ENCODE results near the gene CDNF.
"Not testable (repeated sequence)": the region's sequence is repeated elsewhere in the genome, so short reads cannot be mapped to it uniquely, and the experiment has no call there.

CDNF gene

GRCh38 chr10:14837757-14838581, at the start of gene CDNF, which contains the start of the genes HSPA14 and MSANTD7:
Gene CDNF, minus strand, starts transcription at chr10:14838037. Its CDS starts 91 bp downstream, at chr10:14837946.
Gene HSPA14, plus strand, starts transcription at chr10:14838306. Its CDS starts 97 bp downstream, at chr10:14838403.
Gene MSANTD7, plus strand, starts transcription at chr10:14838306. Its CDS starts 3,979 bp downstream, at chr10:14842285.
- DNase-seq (ENCODE audit: low read depth): peak; percentile 100

GRCh38 chr10:14884082-14884481, 46.2 kb upstream of the CDNF start:
- DNase-seq (ENCODE audit: low read depth): no peak

- no peak for DNase-seq (ENCODE audit: low read depth)
Observed at GRCh38 chr10:14880229-14880628, 42.4 kb upstream of the CDNF start.

- DNase-seq (ENCODE audit: low read depth): no peak
Observed at GRCh38 chr10:14879928-14880193, 42.0 kb upstream of the CDNF start.

- DNase-seq (ENCODE audit: low read depth): peak; percentile 22
Observed at GRCh38 chr10:14879124-14879927, 41.5 kb upstream of the CDNF start.

GRCh38 chr10:14878266-14879123, 40.7 kb upstream of the CDNF start, which contains the start of gene SUV39H2:
Gene SUV39H2, plus strand, starts transcription at chr10:14878866. Its CDS starts 23 bp downstream, at chr10:14878889.
- DNase-seq (ENCODE audit: low read depth): peak; percentile 91

GRCh38 chr10:14876764-14877163, 38.9 kb upstream of the CDNF start:
- DNase-seq (ENCODE audit: low read depth): no peak

GRCh38 chr10:14875941-14876340, 38.1 kb upstream of the CDNF start:
- DNase-seq (ENCODE audit: low read depth): no peak

- DNase-seq (ENCODE audit: low read depth): no peak
Observed at GRCh38 chr10:14873090-14873760, 35.4 kb upstream of the CDNF start.

GRCh38 chr10:14864871-14865270, 27.0 kb upstream of the CDNF start:
- DNase-seq (ENCODE audit: low read depth): not testable (repeated sequence)

- not testable (repeated sequence) for DNase-seq (ENCODE audit: low read depth)
Observed at GRCh38 chr10:14864466-14864865, 26.6 kb upstream of the CDNF start.

GRCh38 chr10:14860791-14861190, 23.0 kb upstream of the CDNF start:
- no peak for DNase-seq (ENCODE audit: low read depth)

GRCh38 chr10:14859775-14860174, 21.9 kb upstream of the CDNF start:
- no peak for DNase-seq (ENCODE audit: low read depth)

GRCh38 chr10:14859043-14859442, 21.2 kb upstream of the CDNF start:
- DNase-seq (ENCODE audit: low read depth): no peak

- no peak for DNase-seq (ENCODE audit: low read depth)
Observed at GRCh38 chr10:14858338-14858960, 20.6 kb upstream of the CDNF start.

GRCh38 chr10:14855453-14855852, 17.6 kb upstream of the CDNF start:
- no peak for DNase-seq (ENCODE audit: low read depth)

GRCh38 chr10:14852236-14852635, 14.4 kb upstream of the CDNF start:
- no peak for DNase-seq (ENCODE audit: low read depth)

GRCh38 chr10:14844948-14845347, 7.1 kb upstream of the CDNF start:
- DNase-seq (ENCODE audit: low read depth): no peak

GRCh38 chr10:14843327-14843988, 5.6 kb upstream of the CDNF start:
- no peak for DNase-seq (ENCODE audit: low read depth)

- DNase-seq (ENCODE audit: low read depth): no peak
Observed at GRCh38 chr10:14840178-14840577, 2.3 kb upstream of the CDNF start.

GRCh38 chr10:14839305-14839695, 1.5 kb upstream of the CDNF start:
- no peak for DNase-seq (ENCODE audit: low read depth)

Data from stimulated activated CD8-positive, alpha-beta memory T cell treated with anti-CD3 and anti-CD28 coated beads, Interleukin-4, amount 100 ng/mL, for 24 hours (primary cell).